Measurements from ENCODE around the gene UBA7. TPM values are rescaled to one million over a fixed set of nuclear protein-coding genes. Genes with fewer than 3 reads are reported as not detected.

Gene UBA7
- total RNA-seq, 2 experiments from 2014 or later, result 208 to 213 TPM

GRCh38 chr3:49787536-49787935, 26.2 kb downstream of the UBA7 start:
- intact Hi-C loops (cut with DNase I, micrococcal nuclease), result loop anchor here (1.0 to 5.0 kb wide), 5 partner anchors 15 to 305 kb away; partner anchors contain the start of genes AMIGO3 (in 2 of the 2), INKA1 (in 1 of the 2) and MST1R (in 1 of the 2)
- Histone ChIP-seq H3K9me3 (ENCODE audit: control insufficient read depth in 1 of 2, insufficient read depth in 1 of 2, low read length in 2 of 2) (no peaks in the 10 kb centered on the region), H3K27me3 (ENCODE audit: control insufficient read depth in 1 of 2, insufficient read depth in 2 of 2, low read length in 2 of 2) (no peaks in the 10 kb centered on the region), H3K36me3 (ENCODE audit: insufficient read depth, low read length) (peaks cover 3% of the 10 kb centered on the region), H3K4me3 (ENCODE audit: low read length) (no peak overlapping the region), H3K27ac (ENCODE audit: low read depth in 1 of 2, low read length in 2 of 2) (no peak overlapping the region), H3K4me1 (ENCODE audit: insufficient read depth, low read length) (peaks cover 48% of the 10 kb centered on the region)
- Mint-ChIP-seq H3K27me3 (no peaks in the 10 kb centered on the region), H3K9me3 (no peaks in the 10 kb centered on the region), H3K36me3 (ENCODE audit: low read depth) (peaks cover 29% of the 10 kb centered on the region), H3K27ac (peak overlapping the region; percentile 100), H3K4me3 (peak overlapping the region; percentile 20), H3K4me1 (ENCODE audit: low read depth) (peaks cover 34% of the 10 kb centered on the region)
- TF ChIP-seq CTCF (IDR thresholded peaks at IDR 0.05), result no peak
- ATAC-seq (ENCODE audit: poor library complexity), result no peak
- ChIA-PET POLR2A (interaction anchor here (1.0 to 2.3 kb wide), 3 partner anchors 14 to 68 kb away, joined by 3 to 18 read pairs (median 4); partner anchors contain the start of gene AMIGO3), CTCF (interaction anchor here (0.5 to 1.3 kb wide), 3 partner anchors 15 to 168 kb away, joined by 3 to 4 read pairs (median 3); no protein-coding TSS in a partner anchor)
- peak in 1 of 14 experiments; percentile 17 for DNase-seq

DNA sequence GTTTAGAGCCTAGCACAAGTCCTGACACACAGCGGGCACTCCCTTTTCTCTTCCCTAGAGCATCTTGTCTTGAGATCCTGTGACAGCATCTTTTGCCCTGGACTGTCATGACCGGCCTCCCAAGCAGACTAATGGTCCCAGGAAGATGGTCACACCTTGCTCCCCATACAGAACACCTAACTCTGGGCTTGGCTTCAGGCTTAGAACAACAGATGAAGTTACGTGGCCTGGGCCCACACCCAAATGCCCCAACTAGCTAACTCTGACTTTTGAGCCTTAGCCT, 26.6 kb downstream of the UBA7 start:
- ATAC-seq (ENCODE audit: poor library complexity), result no peak
- Mint-ChIP-seq H3K27me3 (no peaks in the 10 kb centered on the region), H3K36me3 (ENCODE audit: low read depth) (peaks cover 29% of the 10 kb centered on the region), H3K4me3 (peak overlapping the region; percentile 94), H3K27ac (peak overlapping the region; percentile 100), H3K9me3 (no peaks in the 10 kb centered on the region), H3K4me1 (ENCODE audit: low read depth) (peaks cover 34% of the 10 kb centered on the region)
- peak in 3 of 14 experiments; percentile 18 to 49 (median 37) for DNase-seq
- intact Hi-C loops (cut with DNase I, micrococcal nuclease), result loop anchor here (1.0 to 5.0 kb wide), 5 partner anchors 15 to 305 kb away; partner anchors contain the start of genes AMIGO3 (in 2 of the 2), INKA1 (in 1 of the 2) and MST1R (in 1 of the 2)
- H3K27me3 ChIP-seq (ENCODE audit: control insufficient read depth in 1 of 2, insufficient read depth in 2 of 2, low read length in 2 of 2), result no peaks in the 10 kb centered on the region
- H3K27ac ChIP-seq (ENCODE audit: low read depth in 1 of 2, low read length in 2 of 2), result peak overlapping the region; percentile 88 to 94
- ChIA-PET POLR2A (interaction anchor here (1.0 to 2.3 kb wide), 3 partner anchors 14 to 68 kb away, joined by 3 to 18 read pairs (median 4); partner anchors contain the start of gene AMIGO3), CTCF (interaction anchor here (0.5 to 1.4 kb wide), 4 partner anchors 15 to 169 kb away, joined by 3 to 4 read pairs (median 4); no protein-coding TSS in a partner anchor)
- H3K9me3 ChIP-seq (ENCODE audit: control insufficient read depth in 1 of 2, insufficient read depth in 1 of 2, low read length in 2 of 2), result no peaks in the 10 kb centered on the region
- peaks cover 6% of the 10 kb centered on the region for H3K36me3 ChIP-seq (ENCODE audit: insufficient read depth, low read length)
- H3K4me3 ChIP-seq (ENCODE audit: low read length), result peak overlapping the region; percentile 97
- no peak for TF ChIP-seq CTCF (IDR thresholded peaks at IDR 0.05)
- peaks cover 52% of the 10 kb centered on the region for H3K4me1 ChIP-seq (ENCODE audit: insufficient read depth, low read length)

DNA sequence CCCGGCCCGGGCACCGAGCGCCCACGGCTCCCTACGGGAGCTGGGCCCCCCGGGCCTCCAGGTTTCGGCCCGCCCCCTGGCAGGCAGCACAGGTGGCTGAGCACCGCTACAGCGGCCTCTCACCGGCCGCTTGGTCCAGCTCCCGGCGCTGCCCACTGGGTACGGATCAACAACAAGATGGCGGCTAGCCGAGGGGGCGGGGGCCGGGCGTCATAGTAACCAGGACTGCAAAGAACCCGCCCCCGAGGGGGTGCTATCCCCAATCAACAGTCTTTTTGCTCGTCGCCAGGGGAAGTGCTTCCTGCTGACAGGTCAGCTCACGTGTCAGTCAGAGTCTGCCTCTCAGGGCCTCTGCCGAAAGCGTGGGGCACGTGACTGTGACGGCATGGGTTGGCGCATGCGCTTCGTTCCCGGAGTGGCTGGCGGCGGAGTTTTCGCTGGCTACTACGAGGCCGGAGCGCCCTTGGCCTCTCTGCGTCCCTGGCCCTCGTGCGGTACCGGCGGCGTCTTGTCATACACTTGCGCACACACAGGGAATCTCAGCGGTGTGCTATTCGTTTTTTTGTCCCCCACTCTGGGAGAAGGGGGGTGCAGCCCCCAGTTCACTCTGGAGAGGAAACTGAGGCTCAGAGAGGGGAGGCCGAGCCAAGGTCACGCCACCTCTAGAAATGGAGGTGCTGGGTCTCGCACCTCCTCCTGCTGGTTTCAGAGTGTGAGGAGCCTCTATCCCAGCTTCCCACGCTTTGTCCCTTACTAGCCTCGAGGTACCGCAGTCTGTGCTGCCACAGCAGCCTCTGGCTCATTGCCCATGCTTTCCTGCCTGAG, 27.2 kb downstream of the UBA7 start, which contains the start of gene IP6K1:
IP6K1 (minus strand) TSS at position 186 of the 825 bp plus-strand sequence. CDS start 38,502 bp downstream, outside the sequence.
- Histone ChIP-seq H3K27me3 (ENCODE audit: control insufficient read depth in 1 of 2, insufficient read depth in 2 of 2, low read length in 2 of 2) (no peaks in the 10 kb centered on the region), H3K4me3 (ENCODE audit: low read length) (peak within 1 kb of the TSS; percentile 97), H3K36me3 (ENCODE audit: insufficient read depth, low read length) (peaks cover 10% of the 10 kb centered on the region), H3K4me1 (ENCODE audit: insufficient read depth, low read length) (peaks cover 56% of the 10 kb centered on the region), H3K9me3 (ENCODE audit: control insufficient read depth in 1 of 2, insufficient read depth in 1 of 2, low read length in 2 of 2) (no peaks in the 10 kb centered on the region), H3K27ac (ENCODE audit: low read depth in 1 of 2, low read length in 2 of 2) (peak within 1 kb of the TSS; percentile 88 to 94)
- peak; percentile 97 to 100 (median 99) for DNase-seq
- Mint-ChIP-seq H3K27ac (peak within 1 kb of the TSS; percentile 100), H3K4me1 (ENCODE audit: low read depth) (peaks cover 35% of the 10 kb centered on the region), H3K4me3 (peak within 1 kb of the TSS; percentile 94), H3K27me3 (no peaks in the 10 kb centered on the region), H3K36me3 (ENCODE audit: low read depth) (peaks cover 30% of the 10 kb centered on the region), H3K9me3 (no peaks in the 10 kb centered on the region)
- TF ChIP-seq CTCF (IDR thresholded peaks at IDR 0.05), result no peak
- peak; percentile 99 for ATAC-seq (ENCODE audit: poor library complexity)
- intact Hi-C loops (cut with DNase I, micrococcal nuclease), result loop anchor here (1.0 to 5.0 kb wide), 5 partner anchors 16 to 306 kb away; partner anchors contain the start of genes AMIGO3 (in 2 of the 2), INKA1 (in 1 of the 2) and MST1R (in 1 of the 2)
- ChIA-PET POLR2A (interaction anchor here (0.7 to 2.3 kb wide), 12 partner anchors 13 to 302 kb away, joined by 3 to 18 read pairs (median 4); partner anchors contain the start of genes AMIGO3, CDHR4, INKA1 and RBM5), CTCF (interaction anchor here (1.0 to 1.4 kb wide), 4 partner anchors 15 to 247 kb away, joined by 3 to 4 read pairs (median 4); no protein-coding TSS in a partner anchor)
